Caki2 (cell line): Measurements from ENCODE around the gene NIP7. TPM values are rescaled to one million over a fixed set of nuclear protein-coding genes. Genes with fewer than 3 reads are reported as not detected.
"Not testable (repeated sequence)": the region's sequence is repeated elsewhere in the genome, so short reads cannot be mapped to it uniquely, and the experiment has no call there.

Experiments
- DNase-seq: peaks from one replicate; pipeline ENCODE4 v3.0.0-alpha.2; 2015; ENCODE audit warnings: low read depth
- in situ Hi-C: cut with HindIII; loops from 2 replicates; pipeline ENCODE4 v1.10.0; 2016; ENCODE audit warnings: low sequenced_read_pairs, low pct_unique_long_range_greater_than_20kb, mixed read lengths
- total RNA-seq: library from RNA; depleted of rRNA; stranded (reverse); fragments of >200 nt; shearing (Covaris generic); gene quantifications from 2 replicates; pipeline ENCODE4 v1.2.3, GENCODE V29; 2014; ENCODE audit warnings: low replicate concordance

NIP7 gene
- total RNA-seq, 1 experiment from 2014 or later = 18.7 TPM

- in situ Hi-C loops = no loop called here
- DNase-seq = no peak
Measured at GRCh38 chr16:69329369-69330285, 9.9 kb upstream of the NIP7 start.

- peak; percentile 94 for DNase-seq
- in situ Hi-C loops = no loop called here
Measured at GRCh38 chr16:69330286-69331109, 9.1 kb upstream of the NIP7 start, which contains the start of gene PDF. Gene PDF (minus strand): TSS chr16:69330588. CDS start chr16:69330570, 18 bp downstream.

GRCh38 chr16:69334696-69335095 is 4.9 kb upstream of the NIP7 start:
- in situ Hi-C loops = no loop called here
- DNase-seq = no peak

GRCh38 chr16:69338557-69339288 is 849 bp upstream of the NIP7 start:
- DNase-seq = no peak
- in situ Hi-C loops = no loop called here

GRCh38 chr16:69340095-69340644 is 598 bp downstream of the NIP7 start:
- in situ Hi-C loops = no loop called here
- no peak for DNase-seq

GRCh38 chr16:69344171-69344570 is 4.6 kb downstream of the NIP7 start:
- in situ Hi-C loops = no loop called here
- no peak for DNase-seq

- DNase-seq = no peak
- in situ Hi-C loops = no loop called here
Measured at GRCh38 chr16:69345923-69346322, 6.4 kb downstream of the NIP7 start.

- in situ Hi-C loops = no loop called here
- no peak for DNase-seq
Measured at GRCh38 chr16:69346683-69347082, 7.1 kb downstream of the NIP7 start.

- in situ Hi-C loops = no loop called here
Measured at GRCh38 chr16:69348222-69348621, 8.7 kb downstream of the NIP7 start.

GRCh38 chr16:69349536-69349935 is 10.0 kb downstream of the NIP7 start:
- DNase-seq = no peak
- in situ Hi-C loops = no loop called here

More at GRCh38 chr16:69348222-69348621, 8.7 kb downstream of the NIP7 start:
- DNase-seq = no peak

GRCh38 chr16:69350536-69351133 is 11.1 kb downstream of the NIP7 start:
- DNase-seq = no peak
- in situ Hi-C loops = no loop called here

GRCh38 chr16:69351309-69352027 is 11.9 kb downstream of the NIP7 start, which contains the start of gene TMED6:
Gene TMED6 (minus strand): TSS chr16:69351786. CDS start chr16:69351753, 33 bp downstream.
- in situ Hi-C loops = no loop called here
- DNase-seq = peak; percentile 57

- DNase-seq, in situ Hi-C loops: not testable (repeated sequence)
Measured at GRCh38 chr16:69360070-69360469, 20.5 kb downstream of the NIP7 start.

GRCh38 chr16:69363281-69363717 is 23.7 kb downstream of the NIP7 start:
- in situ Hi-C loops = no loop called here
- no peak for DNase-seq

GRCh38 chr16:69364088-69364487 is 24.5 kb downstream of the NIP7 start:
- in situ Hi-C loops = no loop called here
- DNase-seq = no peak

- in situ Hi-C loops = no loop called here
- no peak for DNase-seq
Measured at GRCh38 chr16:69365901-69366300, 26.3 kb downstream of the NIP7 start.

GRCh38 chr16:69366431-69366830 is 26.9 kb downstream of the NIP7 start:
- in situ Hi-C loops = no loop called here

More at GRCh38 chr16:69366431-69366830, 26.9 kb downstream of the NIP7 start:
- DNase-seq = no peak
